Measurements from ENCODE around the gene CPNE4. TPM values are rescaled to one million over a fixed set of nuclear protein-coding genes. Genes with fewer than 3 reads are reported as not detected.

Gene CPNE4
- total and polyA plus RNA-seq, 7 donors: 0.03 to 0.04 TPM; not detected in 5

GRCh38 chr3:132016061-132017041 lies 18.5 kb downstream of the CPNE4 start:
- H3K27me3 ChIP-seq (ENCODE audit: insufficient read depth in 3 of 3, low read length in 2 of 3): no peaks in the 10 kb centered on the region
- intact Hi-C loops (cut with DNase I): no loop called here
- ATAC-seq: no peak

GRCh38 chr3:132014105-132014504 lies 20.7 kb downstream of the CPNE4 start:
- intact Hi-C loops (cut with DNase I): no loop called here
- no peaks in the 10 kb centered on the region for H3K36me3 ChIP-seq (ENCODE audit: insufficient read depth in 1 of 2, low read depth in 1 of 2)
- ATAC-seq (no peak), DNase-seq (no peak)
- no peaks in the 10 kb centered on the region for H3K4me1 ChIP-seq
- TF ChIP-seq CTCF (IDR thresholded peaks at IDR 0.05): no peak
- no peak overlapping the region for H3K4me3 ChIP-seq
- no peak overlapping the region for H3K27ac ChIP-seq
- WGBS, 3 donors: 30 to 35% (median 31%) methylated on average over 3 of the region's 3 CpGs
- no peaks in the 10 kb centered on the region for H3K9me3 ChIP-seq
- H3K27me3 ChIP-seq (ENCODE audit: insufficient read depth in 3 of 3, low read length in 2 of 3): no peaks in the 10 kb centered on the region

More at GRCh38 chr3:132016061-132017041, 18.5 kb downstream of the CPNE4 start:
- DNase-seq: no peak
- H3K27ac ChIP-seq: no peak overlapping the region
- H3K4me3 ChIP-seq: no peak overlapping the region
- 70 to 71% (median 70%) methylated on average over 7 of the region's 7 CpGs for WGBS, 3 donors
- no peaks in the 10 kb centered on the region for H3K4me1 ChIP-seq
- H3K36me3 ChIP-seq (ENCODE audit: insufficient read depth in 1 of 2, low read depth in 1 of 2): no peaks in the 10 kb centered on the region
- H3K9me3 ChIP-seq: no peaks in the 10 kb centered on the region
- no peak for TF ChIP-seq CTCF (IDR thresholded peaks at IDR 0.05)

GRCh38 chr3:132009241-132009640 lies 25.6 kb downstream of the CPNE4 start:
- ATAC-seq: no peak
- TF ChIP-seq CTCF (IDR thresholded peaks at IDR 0.05): no peak

GRCh38 chr3:132008837-132009236 lies 26.0 kb downstream of the CPNE4 start:
- intact Hi-C loops (cut with DNase I): no loop called here
- DNase-seq (no peak), ATAC-seq (no peak)
- H3K9me3 ChIP-seq: no peaks in the 10 kb centered on the region
- no peaks in the 10 kb centered on the region for H3K4me1 ChIP-seq
- H3K4me3 ChIP-seq: no peak overlapping the region
- no peak overlapping the region for H3K27ac ChIP-seq
- H3K27me3 ChIP-seq (ENCODE audit: insufficient read depth in 3 of 3, low read length in 2 of 3): no peaks in the 10 kb centered on the region
- TF ChIP-seq CTCF (IDR thresholded peaks at IDR 0.05): no peak
- WGBS, 3 donors: 35 to 44% (median 36%) methylated on average over 2 of the region's 2 CpGs
- H3K36me3 ChIP-seq (ENCODE audit: insufficient read depth in 1 of 2, low read depth in 1 of 2): no peaks in the 10 kb centered on the region

More at GRCh38 chr3:132009241-132009640, 25.6 kb downstream of the CPNE4 start:
- no peaks in the 10 kb centered on the region for H3K9me3 ChIP-seq
- no peaks in the 10 kb centered on the region for H3K27me3 ChIP-seq (ENCODE audit: insufficient read depth in 3 of 3, low read length in 2 of 3)
- H3K27ac ChIP-seq: no peak overlapping the region
- no peaks in the 10 kb centered on the region for H3K36me3 ChIP-seq (ENCODE audit: insufficient read depth in 1 of 2, low read depth in 1 of 2)
- intact Hi-C loops (cut with DNase I): no loop called here
- no peak for DNase-seq
- H3K4me3 ChIP-seq: no peak overlapping the region
- H3K4me1 ChIP-seq: no peaks in the 10 kb centered on the region
